Neural crest cell (in vitro differentiated cells): ENCODE results near the gene DVL1. TPM values are rescaled to one million over a fixed set of nuclear protein-coding genes. Genes with fewer than 3 reads are reported as not detected.
A peak's percentile ranks its signal among the peaks of the same experiment; 100 is the strongest.

ENCODE experiments used
- DNase-seq: peaks from one replicate; pipeline ENCODE4 v3.0.0; 2021; ENCODE audit warnings: low read depth, mixed read lengths, low spot score
- H3K27ac Mint-ChIP-seq: one replicate; pipeline ENCODE4 v1.8.0; 2021; ENCODE audit warnings: mild to moderate bottlenecking, mixed read lengths; ENCODE audit not compliant: unreplicated experiment
- H3K27me3 Mint-ChIP-seq: 2 replicates; pipeline ENCODE4 v1.8.0; 2021; ENCODE audit warnings: low read depth, mild to moderate bottlenecking, mixed read lengths
- H3K36me3 Mint-ChIP-seq: 2 replicates; pipeline ENCODE4 v1.8.0; 2021; ENCODE audit warnings: low read depth, mild to moderate bottlenecking, mixed read lengths
- H3K4me1 Mint-ChIP-seq: 2 replicates; pipeline ENCODE4 v1.8.0; 2021; ENCODE audit warnings: mixed read lengths
- H3K4me3 Mint-ChIP-seq: one replicate; pipeline ENCODE4 v1.8.0; 2021; ENCODE audit warnings: mild to moderate bottlenecking, mixed read lengths
- H3K9me3 Mint-ChIP-seq: 2 replicates; pipeline ENCODE4 v1.8.0; 2021; ENCODE audit warnings: mixed read lengths
- total RNA-seq: library from RNA; stranded (reverse); gene quantifications from 2 replicates; pipeline ENCODE4 v1.2.1, GENCODE V29; 2021
- TF ChIP-seq, protein P1 (sequence below): fragments of 200-600 bp; sonication (generic); conservative IDR thresholded peaks from 2 replicates; pipeline ENCODE4 v1.5.0; 2021; ENCODE audit warnings: antibody characterized with exemption, mild to moderate bottlenecking

DVL1 gene
- total RNA-seq, 1 donor from 2014 or later = 63.4 TPM

DNA sequence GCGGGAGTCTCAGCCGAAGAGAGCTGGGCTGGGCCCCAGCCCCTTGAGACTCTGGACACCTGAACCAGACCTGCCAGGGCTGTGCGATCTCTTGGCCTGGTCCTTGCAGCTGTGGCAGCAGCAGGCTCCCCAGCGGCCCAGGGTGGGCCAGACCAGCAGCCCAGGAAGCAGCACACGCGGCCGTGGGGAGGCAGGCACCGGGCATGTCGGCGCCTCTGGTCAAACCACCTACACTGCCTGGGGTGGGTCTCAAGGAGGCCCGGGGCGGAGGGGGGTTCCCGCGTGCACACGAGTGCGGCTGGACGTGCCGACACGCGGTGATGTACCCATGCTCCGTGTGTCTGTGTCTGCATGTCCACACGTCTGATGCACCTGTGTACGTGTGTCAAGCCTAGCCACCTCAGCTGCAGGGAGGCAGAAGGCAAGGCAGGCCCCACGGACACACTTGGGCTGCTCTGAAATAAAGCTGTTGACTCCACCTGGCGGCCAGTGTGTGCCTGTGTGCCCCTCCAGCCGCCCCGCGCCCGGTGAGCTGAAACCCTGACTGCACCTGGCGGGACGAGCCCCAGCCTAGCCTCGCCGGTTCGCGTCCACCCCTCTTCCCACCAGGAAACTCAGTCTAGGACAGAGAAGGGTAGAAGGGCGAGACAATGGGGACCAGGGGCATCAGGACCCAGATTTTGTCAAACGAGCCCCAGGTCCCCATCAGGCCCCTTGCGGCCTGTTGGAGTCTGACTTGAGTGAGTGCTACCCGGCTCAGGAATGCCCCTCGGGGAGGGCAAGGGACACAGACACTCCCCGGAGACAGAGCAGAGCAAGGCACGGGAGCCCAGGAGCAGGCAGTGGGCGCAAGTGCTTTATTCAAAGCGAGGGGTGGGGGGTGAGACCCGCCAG, 57.4 kb downstream of the DVL1 start:
- TF ChIP-seq, protein P1, sequence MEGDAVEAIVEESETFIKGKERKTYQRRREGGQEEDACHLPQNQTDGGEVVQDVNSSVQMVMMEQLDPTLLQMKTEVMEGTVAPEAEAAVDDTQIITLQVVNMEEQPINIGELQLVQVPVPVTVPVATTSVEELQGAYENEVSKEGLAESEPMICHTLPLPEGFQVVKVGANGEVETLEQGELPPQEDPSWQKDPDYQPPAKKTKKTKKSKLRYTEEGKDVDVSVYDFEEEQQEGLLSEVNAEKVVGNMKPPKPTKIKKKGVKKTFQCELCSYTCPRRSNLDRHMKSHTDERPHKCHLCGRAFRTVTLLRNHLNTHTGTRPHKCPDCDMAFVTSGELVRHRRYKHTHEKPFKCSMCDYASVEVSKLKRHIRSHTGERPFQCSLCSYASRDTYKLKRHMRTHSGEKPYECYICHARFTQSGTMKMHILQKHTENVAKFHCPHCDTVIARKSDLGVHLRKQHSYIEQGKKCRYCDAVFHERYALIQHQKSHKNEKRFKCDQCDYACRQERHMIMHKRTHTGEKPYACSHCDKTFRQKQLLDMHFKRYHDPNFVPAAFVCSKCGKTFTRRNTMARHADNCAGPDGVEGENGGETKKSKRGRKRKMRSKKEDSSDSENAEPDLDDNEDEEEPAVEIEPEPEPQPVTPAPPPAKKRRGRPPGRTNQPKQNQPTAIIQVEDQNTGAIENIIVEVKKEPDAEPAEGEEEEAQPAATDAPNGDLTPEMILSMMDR = peak; percentile 74
- Mint-ChIP-seq H3K4me1 (no peaks in the 10 kb centered on the region), H3K27ac (no peak overlapping the region), H3K4me3 (peak overlapping the region; percentile 47), H3K27me3 (peaks cover 2% of the 10 kb centered on the region), H3K9me3 (no peaks in the 10 kb centered on the region), H3K36me3 (no peaks in the 10 kb centered on the region)
- peak; percentile 64 for DNase-seq

GRCh38 chr1:1291023-1291528, 58.1 kb downstream of the DVL1 start:
- Mint-ChIP-seq H3K27ac (no peak overlapping the region), H3K36me3 (no peaks in the 10 kb centered on the region), H3K4me1 (no peaks in the 10 kb centered on the region), H3K4me3 (no peak overlapping the region), H3K27me3 (peaks cover 2% of the 10 kb centered on the region), H3K9me3 (no peaks in the 10 kb centered on the region)
- no peak for DNase-seq
- TF ChIP-seq, protein P1 = no peak

DNA sequence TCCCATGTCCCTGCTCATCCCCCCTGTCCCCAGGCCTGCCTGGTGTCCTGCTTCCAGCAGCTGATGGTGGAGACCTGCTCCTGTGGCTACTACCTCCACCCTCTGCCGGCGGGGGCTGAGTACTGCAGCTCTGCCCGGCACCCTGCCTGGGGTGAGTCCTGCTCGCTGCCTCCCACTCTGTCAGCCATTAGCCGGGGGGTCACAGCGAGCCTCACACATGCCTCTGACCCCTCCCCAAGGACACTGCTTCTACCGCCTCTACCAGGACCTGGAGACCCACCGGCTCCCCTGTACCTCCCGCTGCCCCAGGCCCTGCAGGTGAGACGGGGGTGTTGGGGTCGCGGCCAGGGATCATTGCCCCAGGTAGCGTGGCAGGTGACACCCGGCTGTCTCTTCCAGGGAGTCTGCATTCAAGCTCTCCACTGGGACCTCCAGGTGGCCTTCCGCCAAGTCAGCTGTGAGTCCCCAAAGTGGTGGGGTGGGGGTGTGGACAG, 58.9 kb downstream of the DVL1 start:
- H3K4me3 Mint-ChIP-seq = peak overlapping the region; percentile 64
- peak; percentile 78 for DNase-seq
- H3K36me3 Mint-ChIP-seq = no peaks in the 10 kb centered on the region
- TF ChIP-seq, protein P1 = peak; percentile 65
- no peak overlapping the region for H3K27ac Mint-ChIP-seq
- H3K27me3 Mint-ChIP-seq = peaks cover 2% of the 10 kb centered on the region
- no peaks in the 10 kb centered on the region for H3K4me1 Mint-ChIP-seq
- no peaks in the 10 kb centered on the region for H3K9me3 Mint-ChIP-seq

DNA sequence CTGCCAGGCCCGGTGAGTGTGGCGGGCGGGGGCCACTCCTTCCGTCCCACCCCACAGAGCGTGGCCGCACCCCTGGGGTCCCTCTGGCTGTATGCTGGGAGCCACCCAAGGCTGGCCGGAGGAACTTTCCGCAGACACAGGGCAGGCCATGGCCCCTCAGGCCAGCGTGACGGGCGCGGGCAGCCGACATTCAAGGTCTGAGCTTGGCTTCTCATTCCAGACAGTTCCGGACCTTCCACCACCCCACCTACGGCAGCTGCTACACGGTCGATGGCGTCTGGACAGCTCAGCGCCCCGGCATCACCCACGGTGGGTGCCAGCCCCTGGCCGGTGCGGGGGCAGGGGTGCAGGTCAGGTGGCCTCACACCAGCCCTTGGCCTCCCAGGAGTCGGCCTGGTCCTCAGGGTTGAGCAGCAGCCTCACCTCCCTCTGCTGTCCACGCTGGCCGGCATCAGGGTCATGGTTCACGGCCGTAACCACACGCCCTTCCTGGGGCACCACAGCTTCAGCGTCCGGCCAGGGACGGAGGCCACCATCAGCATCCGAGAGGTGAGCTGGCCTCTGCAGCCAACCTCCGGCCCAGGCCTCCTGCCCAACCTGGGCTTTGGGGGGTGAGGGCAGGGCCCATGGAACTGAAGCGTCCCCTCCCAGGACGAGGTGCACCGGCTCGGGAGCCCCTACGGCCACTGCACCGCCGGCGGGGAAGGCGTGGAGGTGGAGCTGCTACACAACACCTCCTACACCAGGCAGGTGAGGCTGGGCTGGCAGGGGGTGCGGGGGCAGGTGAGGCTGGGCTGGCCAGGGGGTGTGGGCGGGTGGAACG, 61.7 kb downstream of the DVL1 start:
- DNase-seq = peak; percentile 3
- Mint-ChIP-seq H3K27me3 (peaks cover 2% of the 10 kb centered on the region), H3K4me1 (no peaks in the 10 kb centered on the region), H3K9me3 (no peaks in the 10 kb centered on the region), H3K4me3 (no peak overlapping the region), H3K27ac (no peak overlapping the region), H3K36me3 (no peaks in the 10 kb centered on the region)
- TF ChIP-seq, protein P1 = no peak
